ENCODE data around the gene DRG2.
A peak's percentile ranks its signal among the peaks of the same experiment; 100 is the strongest.

DRG2 gene, protein sequence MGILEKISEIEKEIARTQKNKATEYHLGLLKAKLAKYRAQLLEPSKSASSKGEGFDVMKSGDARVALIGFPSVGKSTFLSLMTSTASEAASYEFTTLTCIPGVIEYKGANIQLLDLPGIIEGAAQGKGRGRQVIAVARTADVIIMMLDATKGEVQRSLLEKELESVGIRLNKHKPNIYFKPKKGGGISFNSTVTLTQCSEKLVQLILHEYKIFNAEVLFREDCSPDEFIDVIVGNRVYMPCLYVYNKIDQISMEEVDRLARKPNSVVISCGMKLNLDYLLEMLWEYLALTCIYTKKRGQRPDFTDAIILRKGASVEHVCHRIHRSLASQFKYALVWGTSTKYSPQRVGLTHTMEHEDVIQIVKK

DNA sequence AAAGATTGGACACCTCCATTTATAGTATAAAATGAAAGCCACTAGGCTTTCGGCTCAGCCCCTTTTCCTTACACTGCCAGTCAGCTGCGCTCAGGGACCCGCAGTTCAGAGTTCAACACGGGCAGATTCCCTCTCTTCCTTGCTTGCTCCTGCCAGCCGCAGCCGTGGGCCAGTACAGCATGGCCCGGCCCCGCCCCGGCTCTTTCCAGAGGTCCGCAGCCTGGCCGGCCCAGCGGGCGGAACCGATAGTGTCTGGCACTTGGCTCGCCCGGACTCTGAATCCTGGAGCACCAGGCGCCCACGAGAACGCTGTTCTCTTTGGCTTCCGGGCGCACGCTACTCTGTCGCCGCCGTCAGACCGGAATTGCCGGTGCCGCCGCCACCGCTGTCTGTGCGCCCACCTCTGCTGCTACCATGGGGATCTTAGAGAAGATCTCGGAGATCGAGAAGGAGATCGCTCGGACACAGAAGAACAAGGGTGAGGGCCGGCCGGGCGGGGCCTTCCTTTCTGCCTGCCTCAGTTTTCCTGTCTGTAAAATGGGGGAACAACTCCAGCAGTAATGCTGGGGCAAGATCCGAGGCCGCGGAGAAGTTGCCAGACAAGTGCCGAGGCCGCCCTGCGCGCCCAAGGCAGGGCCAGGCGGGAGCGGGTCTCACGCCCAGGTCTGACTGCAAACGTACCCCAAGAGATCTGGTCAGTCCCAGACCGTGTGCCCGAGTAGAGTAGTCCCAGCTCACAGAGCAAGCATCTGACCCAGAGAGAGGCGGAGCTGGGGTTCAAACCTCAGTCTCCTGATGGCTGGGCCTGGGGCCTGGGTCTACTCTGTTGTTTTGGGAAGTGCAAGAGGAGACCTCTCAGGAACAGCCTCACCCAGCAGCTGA is at the start of gene DRG2:
DRG2 (plus strand) TSS at position 339 of the 882 bp plus-strand sequence; CDS start at position 415, 76 bp downstream.
- peak; percentile 77 for DNase-seq (ENCODE audit: low read depth)

GRCh38 chr17:18038149-18038850 is 49.4 kb upstream of the DRG2 start:
- DNase-seq (ENCODE audit: low read depth), result no peak

DNA sequence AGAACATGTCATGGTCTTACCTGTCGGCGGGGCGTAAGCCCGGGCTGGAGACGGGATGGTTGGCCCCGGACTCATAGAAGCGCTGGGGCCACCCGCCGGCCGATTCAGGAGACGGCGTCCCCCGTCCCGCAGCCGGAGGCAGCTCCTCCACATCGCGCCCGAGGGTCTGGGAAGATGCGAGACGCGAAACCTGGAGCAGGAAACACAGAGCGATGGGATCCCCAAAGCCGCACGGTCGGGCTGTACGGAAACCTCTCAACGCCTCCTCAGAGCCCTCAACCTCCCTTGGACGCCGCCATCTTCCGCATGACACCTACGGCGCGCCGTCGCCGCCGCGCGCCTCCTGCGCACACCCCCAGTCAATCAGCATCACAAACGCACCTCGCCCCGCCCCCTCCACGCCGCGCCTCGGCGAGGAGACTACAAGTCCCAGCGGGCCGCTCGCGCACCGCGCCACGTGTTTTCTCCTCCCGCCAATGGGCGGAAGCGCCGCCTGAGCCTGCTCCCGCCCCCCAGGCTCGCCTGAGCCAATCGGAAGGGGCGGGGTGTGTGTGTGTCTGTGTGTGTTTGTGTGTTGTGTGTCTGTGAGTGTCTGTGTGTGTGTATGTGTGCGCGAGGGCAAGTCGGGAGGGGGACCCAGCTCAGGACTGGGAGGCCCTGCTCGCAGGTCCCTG is 48.8 kb upstream of the DRG2 start, which contains the start of the genes ATPAF2 and GID4:
ATPAF2 (minus strand) TSS at position 308 of the 674 bp plus-strand sequence; CDS start at position 153, 155 bp downstream.
GID4 (plus strand) TSS at position 548 of the 674 bp plus-strand sequence; CDS start at position 605, 57 bp downstream.
- peak; percentile 98 for DNase-seq (ENCODE audit: low read depth)

GRCh38 chr17:18039535-18040260 is 48.0 kb upstream of the DRG2 start:
- DNase-seq (ENCODE audit: low read depth), result no peak

- DNase-seq (ENCODE audit: low read depth), result no peak
These were observed 47.4 kb upstream of the DRG2 start for GRCh38 chr17:18040261-18040858.

DNA sequence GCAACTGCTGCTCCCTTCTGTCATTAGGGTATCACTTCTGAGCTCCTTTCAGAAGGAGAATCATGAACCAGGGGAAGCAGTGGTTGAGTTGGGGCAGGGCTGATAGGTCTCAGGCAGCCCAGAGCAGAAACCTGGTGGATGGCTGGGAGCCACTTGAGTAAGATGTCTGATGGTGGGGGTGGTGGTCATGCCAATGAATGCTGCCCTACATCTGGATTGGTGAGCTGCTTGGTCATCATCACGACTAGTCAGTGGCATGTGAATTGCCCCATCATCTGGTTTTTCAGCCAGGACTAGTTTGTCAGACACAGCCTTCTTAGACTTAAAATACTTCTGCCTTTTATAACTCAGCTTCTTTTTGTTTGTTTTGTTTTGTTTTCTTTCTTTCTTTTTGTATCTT is 46.0 kb upstream of the DRG2 start:
- DNase-seq (ENCODE audit: low read depth), result no peak

GRCh38 chr17:18042983-18043382 is 44.8 kb upstream of the DRG2 start:
- DNase-seq (ENCODE audit: low read depth), result no peak

GRCh38 chr17:18043491-18043890 is 44.3 kb upstream of the DRG2 start:
- no peak for DNase-seq (ENCODE audit: low read depth)

- DNase-seq (ENCODE audit: low read depth), result no peak
These were observed 43.1 kb upstream of the DRG2 start for GRCh38 chr17:18044609-18045008.

DNA sequence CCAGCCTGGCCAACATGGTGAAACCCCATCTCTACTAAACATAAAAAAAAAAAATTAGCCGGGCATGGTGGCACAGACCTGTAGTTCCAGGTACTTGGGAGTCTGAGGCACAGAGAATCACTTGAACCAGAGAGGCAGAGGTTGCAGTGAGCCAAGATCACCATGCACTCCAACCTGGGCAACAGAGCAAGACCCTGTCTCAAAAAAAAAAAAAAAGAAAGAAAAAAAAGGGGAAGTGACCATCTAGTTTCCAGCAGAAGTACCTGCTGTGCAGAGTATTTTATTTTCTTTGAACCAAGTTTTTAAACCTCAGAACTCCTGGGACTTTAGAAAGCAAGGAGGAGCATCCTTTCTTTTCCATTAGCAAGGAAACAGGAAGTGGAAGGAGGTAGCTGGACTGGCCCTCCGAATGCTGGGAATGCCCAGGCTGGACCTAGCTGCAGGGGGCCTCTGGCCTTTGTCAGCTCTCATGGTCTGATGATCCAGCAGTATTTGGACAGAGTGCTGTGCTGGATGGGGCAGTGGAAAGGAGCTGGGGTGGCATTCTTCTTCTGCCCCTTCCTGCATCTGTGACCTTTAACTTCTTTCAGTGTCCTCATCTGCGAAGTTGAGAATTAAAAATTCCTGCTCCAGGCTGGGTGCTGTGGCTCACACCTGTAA is 41.9 kb upstream of the DRG2 start:
- no peak for DNase-seq (ENCODE audit: low read depth)

DNA sequence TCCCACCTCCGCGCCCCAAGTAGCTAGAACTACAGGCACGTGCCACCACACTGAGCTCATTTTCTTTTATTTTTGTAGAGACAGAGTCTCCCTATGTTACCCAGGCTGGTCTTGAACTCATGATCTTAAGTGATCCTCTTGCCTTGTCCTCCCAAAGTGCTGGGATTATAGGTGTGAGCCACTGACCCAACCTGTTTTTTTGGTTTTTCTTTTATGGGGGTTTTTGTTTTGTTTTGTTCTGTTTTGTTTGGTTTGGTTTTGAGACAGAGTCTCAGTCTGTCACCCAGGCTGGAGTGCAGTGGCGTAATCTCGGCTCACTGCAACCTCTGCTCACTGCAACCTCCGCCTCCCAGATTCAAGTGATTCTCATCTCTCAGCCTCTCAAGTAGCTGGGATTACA is 32.2 kb upstream of the DRG2 start:
- no peak for DNase-seq (ENCODE audit: low read depth)

GRCh38 chr17:18056214-18056613 is 31.5 kb upstream of the DRG2 start:
- no peak for DNase-seq (ENCODE audit: low read depth)

DNA sequence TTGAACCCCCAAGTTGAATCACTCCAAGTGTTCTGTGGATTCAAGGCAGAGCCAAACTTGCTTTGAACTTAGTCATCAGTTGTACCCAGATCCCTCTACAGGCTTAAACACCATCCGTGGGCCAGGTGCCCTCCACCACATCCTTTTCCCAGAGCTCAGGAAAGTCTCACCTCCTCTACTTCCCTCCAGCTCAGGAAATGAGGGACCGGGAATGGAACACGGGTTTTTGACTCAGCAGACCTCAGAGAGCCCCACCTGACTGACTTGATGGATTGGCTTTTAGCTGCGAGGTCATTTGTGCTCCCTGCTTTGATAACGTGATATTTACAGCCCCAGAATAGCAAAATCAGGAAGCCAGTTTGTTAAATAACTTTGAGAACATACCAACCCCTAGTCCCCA is 28.5 kb upstream of the DRG2 start:
- DNase-seq (ENCODE audit: low read depth), result no peak

DNA sequence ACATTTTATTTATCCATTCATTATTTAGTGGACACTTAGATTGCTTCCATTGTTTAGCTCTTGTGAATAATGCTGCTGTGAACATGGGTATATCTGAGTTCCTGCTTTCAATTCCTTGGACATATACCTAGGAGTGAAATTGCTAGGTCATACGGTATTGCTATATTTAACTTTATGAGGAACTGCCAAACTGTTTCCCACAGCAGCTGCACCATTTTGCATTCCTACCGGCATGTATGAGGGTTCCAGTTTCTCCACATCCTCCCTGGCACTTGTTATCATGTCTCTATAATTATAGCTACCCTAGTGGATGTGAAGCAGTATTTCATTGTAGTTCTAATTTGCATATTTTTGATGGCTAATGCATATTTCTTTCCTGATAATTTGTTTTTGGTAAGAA is 23.7 kb upstream of the DRG2 start:
- no peak for DNase-seq (ENCODE audit: low read depth)

DNA sequence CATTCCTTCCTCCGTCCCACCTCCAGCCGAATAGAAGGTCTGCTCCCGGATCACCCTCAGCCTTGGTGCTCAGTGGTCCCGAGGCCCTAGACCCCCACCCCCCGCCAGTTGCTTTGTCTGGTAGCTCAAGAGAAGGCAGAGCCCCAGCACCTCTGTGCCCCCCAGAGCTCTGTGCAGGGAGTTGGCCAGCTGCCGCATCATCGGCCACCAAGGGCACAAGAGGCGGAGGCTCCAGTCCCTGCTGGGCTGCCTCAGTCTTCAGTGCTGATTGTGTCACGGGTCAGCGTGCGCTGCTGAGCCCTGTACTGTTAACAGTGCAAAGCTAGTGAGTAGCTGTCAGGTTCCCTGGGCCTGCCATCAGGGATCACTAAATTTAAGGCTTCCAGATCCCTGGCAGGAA is 22.2 kb upstream of the DRG2 start:
- no peak for DNase-seq (ENCODE audit: low read depth)

GRCh38 chr17:18066866-18067265 is 20.9 kb upstream of the DRG2 start:
- DNase-seq (ENCODE audit: low read depth), result no peak

DNA sequence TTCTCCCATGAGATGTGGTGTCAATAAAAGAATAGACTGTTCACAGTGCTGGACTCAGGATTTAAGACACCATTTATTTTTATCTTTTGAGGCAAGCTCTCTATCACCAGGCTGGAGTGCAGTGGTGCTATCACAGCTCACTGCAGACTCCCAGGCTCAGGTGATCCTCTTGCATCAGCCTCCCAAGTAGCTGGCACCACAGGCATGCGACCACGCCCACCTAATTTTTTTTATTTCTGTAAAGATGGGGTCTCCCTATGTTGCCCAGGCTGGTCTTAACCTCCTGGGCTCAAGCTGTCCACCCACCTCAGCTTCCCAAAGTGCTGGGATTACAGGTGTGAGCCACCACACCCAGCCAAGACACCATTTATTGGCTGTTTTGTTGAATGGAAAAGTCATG is 18.6 kb upstream of the DRG2 start:
- no peak for DNase-seq (ENCODE audit: low read depth)

DNA sequence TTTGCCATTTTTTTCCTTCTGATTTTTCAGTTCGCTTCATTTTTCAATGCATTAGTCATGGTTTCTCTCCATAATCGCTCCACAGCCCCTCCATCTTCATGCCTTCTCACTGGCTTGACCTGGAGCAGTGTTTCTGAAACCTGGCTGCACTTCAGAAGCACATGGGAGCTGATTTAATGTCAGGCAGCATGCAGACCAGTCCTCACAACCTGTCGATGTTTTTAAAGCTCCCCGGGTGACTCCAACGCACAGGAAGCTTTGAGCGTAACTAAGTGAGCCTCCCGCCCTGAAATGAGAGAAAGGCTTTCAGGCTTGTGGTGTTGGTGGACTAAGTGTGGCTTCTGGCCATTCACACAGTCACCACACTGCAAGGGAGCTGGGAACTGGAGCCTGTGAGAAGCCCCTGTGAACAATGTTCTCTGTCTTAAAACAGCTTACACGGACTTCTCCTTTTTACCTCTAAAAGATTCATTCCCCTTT is 16.8 kb upstream of the DRG2 start:
- no peak for DNase-seq (ENCODE audit: low read depth)

DNA sequence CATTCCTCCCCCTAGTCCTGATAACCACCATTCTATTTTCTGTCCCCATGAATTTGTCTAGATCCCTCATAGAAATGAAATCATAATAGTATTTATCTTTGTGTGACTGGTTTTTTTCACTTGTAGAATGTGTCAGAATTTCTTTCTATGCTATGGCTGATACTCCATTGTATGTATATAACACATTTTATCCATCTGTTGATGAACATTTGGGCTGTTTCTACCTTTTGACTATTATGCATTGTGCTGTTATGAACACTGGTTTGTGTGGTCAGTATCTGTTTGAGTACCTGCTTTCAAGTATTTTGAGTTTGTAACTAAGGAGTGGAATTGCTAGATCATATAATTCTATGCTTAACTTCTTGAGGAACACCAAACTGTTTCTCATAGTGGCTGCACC is 16.0 kb upstream of the DRG2 start:
- DNase-seq (ENCODE audit: low read depth), result no peak

Data from stimulated activated CD8-positive, alpha-beta memory T cell treated with anti-CD3 and anti-CD28 coated beads, Interleukin-7, amount 100 ng/mL, for 24 hours (primary cell).